ENCODE measurements around the gene DAPK2. TPM values are rescaled to one million over a fixed set of nuclear protein-coding genes. Genes with fewer than 3 reads are reported as not detected.

The DAPK2 gene
- total and polyA plus RNA-seq, 2 of the 13 experiments (the other 11 are each of a cell fraction or from before 2014, with no cell fraction given), result 0.33 to 0.63 TPM

DNA sequence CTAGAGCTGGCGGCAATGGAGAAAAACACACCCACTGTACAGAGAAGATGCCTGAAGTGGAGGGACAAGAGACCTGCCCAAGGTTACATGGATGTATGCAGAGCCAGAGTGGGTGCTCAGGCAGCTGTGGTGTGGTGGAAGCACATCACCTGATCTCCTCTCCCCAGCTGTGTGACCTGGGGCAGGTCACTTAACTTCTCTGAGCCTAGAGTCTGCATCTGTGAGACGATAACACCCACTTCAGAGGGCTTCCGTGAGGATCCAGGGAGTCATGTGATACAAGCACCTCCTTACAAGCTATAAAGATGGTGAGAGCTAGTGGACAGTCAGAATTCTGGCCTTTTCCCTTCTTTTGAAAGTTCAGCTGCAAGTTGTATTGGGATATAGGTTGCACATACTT is 157.5 kb downstream of the DAPK2 start:
- ChIA-PET POLR2A (no interaction called here), CTCF (ENCODE audit: low intra/inter-chr PET ratio, low total read pairs) (no interaction called here)
- intact Hi-C loops (cut with micrococcal nuclease; ENCODE audit: unreplicated experiment), result no loop called here
- Histone ChIP-seq H3K4me1 (ENCODE audit: insufficient read depth, low read length) (peaks cover 6% of the 10 kb centered on the region), H3K27ac (ENCODE audit: extremely low read length, insufficient read depth, low read length) (no peak overlapping the region), H2AFZ (ENCODE audit: low read length) (no peak overlapping the region), H3K9me3 (ENCODE audit: low read length) (no peaks in the 10 kb centered on the region), H3K27me3 (ENCODE audit: control insufficient read depth in 1 of 2, insufficient read depth in 2 of 2, low read length in 2 of 2) (peaks cover 0 to 2% of the 10 kb centered on the region in 2 experiments; a peak in 1 of 5 replicates), H3K79me2 (ENCODE audit: insufficient read depth, low read length) (no peaks in the 10 kb centered on the region), H3K36me3 (replicated peaks in 1 of 2; ENCODE audit: control insufficient read depth in 1 of 2, insufficient read depth in 2 of 2, low read length in 2 of 2) (no peaks in the 10 kb centered on the region), H3K9ac (ENCODE audit: insufficient read depth, low read depth, low read length) (no peak overlapping the region), H4K20me1 (ENCODE audit: insufficient read depth, low read length) (no peaks in the 10 kb centered on the region), H3K4me2 (ENCODE audit: low read depth, low read length) (no peak overlapping the region), H3K4me3 (replicated peaks in 1 of 3; ENCODE audit: insufficient read depth in 1 of 3, low read depth in 2 of 3, low read length in 3 of 3) (no peak overlapping the region)
- WGBS (ENCODE audit: low lambda C conversion rate), result 49% methylated on average over 3 of the region's 3 CpGs
- ATAC-seq (no peak), DNase-seq (ENCODE audit: low spot score) (no peak), FAIRE-seq (no peak)
- in situ Hi-C loops (cut with HindIII; ENCODE audit: extremely low pct_ligation_motif_present, low pct_unique_long_range_greater_than_20kb), result no loop called here
- no TSS peak for BruUV-seq (replicated peaks)
- peak; percentile 90 for TF ChIP-seq ZNF768 (CRISPR knock-in tag; IDR thresholded peaks at IDR 0.05)
- no peak for TF ChIP-seq MIER2 (CRISPR knock-in tag; IDR thresholded peaks at IDR 0.05)
- no peak for TF ChIP-seq ZSCAN22 (CRISPR knock-in tag; IDR thresholded peaks at IDR 0.05)
- TF ChIP-seq ZNF121 (CRISPR knock-in tag; IDR thresholded peaks at IDR 0.05), result no peak

DNA sequence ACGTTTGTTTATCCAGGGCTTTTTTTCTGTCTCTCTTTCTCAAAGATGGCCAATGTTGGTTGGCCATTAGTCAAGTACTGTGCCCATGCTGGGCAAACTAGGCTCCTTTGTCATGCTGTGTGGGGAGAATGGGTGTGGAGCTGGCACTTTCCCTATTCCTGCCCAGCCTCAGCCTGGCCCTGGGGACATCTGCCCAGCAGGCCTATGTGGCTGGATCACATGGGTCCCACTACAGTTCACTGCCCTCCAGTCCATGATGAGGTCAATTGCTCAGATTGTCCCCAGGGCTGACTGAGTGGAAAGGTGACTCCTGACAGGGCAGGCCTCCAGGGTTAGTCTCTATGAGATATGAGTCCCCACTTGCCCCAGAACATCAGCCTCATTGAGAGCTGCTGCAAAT is 158.1 kb downstream of the DAPK2 start:
- ChIA-PET CTCF (ENCODE audit: low intra/inter-chr PET ratio, low total read pairs) (no interaction called here), POLR2A (no interaction called here)
- FAIRE-seq (no peak), DNase-seq (ENCODE audit: low spot score) (no peak), ATAC-seq (no peak)
- WGBS (ENCODE audit: low lambda C conversion rate), result 0% methylated on average over 1 of the region's 1 CpG
- H3K4me3 ChIP-seq (replicated peaks in 1 of 3; ENCODE audit: insufficient read depth in 1 of 3, low read depth in 2 of 3, low read length in 3 of 3), result no peak overlapping the region
- H3K9me3 ChIP-seq (ENCODE audit: low read length), result no peaks in the 10 kb centered on the region
- intact Hi-C loops (cut with micrococcal nuclease; ENCODE audit: unreplicated experiment), result no loop called here
- H3K36me3 ChIP-seq (replicated peaks in 1 of 2; ENCODE audit: control insufficient read depth in 1 of 2, insufficient read depth in 2 of 2, low read length in 2 of 2), result no peaks in the 10 kb centered on the region
- no peak overlapping the region for H3K27ac ChIP-seq (ENCODE audit: extremely low read length, insufficient read depth, low read length)
- no peak overlapping the region for H3K9ac ChIP-seq (ENCODE audit: insufficient read depth, low read depth, low read length)
- H4K20me1 ChIP-seq (ENCODE audit: insufficient read depth, low read length), result no peaks in the 10 kb centered on the region
- no peak overlapping the region for H3K4me2 ChIP-seq (ENCODE audit: low read depth, low read length)
- H3K79me2 ChIP-seq (ENCODE audit: insufficient read depth, low read length), result no peaks in the 10 kb centered on the region
- no TSS peak for BruUV-seq (replicated peaks)
- TF ChIP-seq PAWR (CRISPR knock-in tag; IDR thresholded peaks at IDR 0.05; ENCODE audit: borderline replicate concordance), result no peak
- no peak for TF ChIP-seq TAF15 (IDR thresholded peaks at IDR 0.05; ENCODE audit: low read depth, low read length, poor library complexity, severe bottlenecking)
- TF ChIP-seq ZNF18 (CRISPR knock-in tag; IDR thresholded peaks at IDR 0.05; ENCODE audit: insufficient replicate concordance), result no peak
- no peak for TF ChIP-seq ZNF256 (CRISPR knock-in tag; conservative IDR thresholded peaks at IDR 0.05)
- no peak for TF ChIP-seq DDIT3 (CRISPR knock-in tag; IDR thresholded peaks at IDR 0.05)
- no peak for TF ChIP-seq SP1 (IDR thresholded peaks at IDR 0.05)
- TF ChIP-seq SP1 (CRISPR knock-in tag; IDR thresholded peaks at IDR 0.05), result no peak
- no peak for TF ChIP-seq HNF4G (IDR thresholded peaks at IDR 0.05; ENCODE audit: borderline replicate concordance, low read depth, low read length)
- no peak for TF ChIP-seq HNF4G (CRISPR knock-in tag; IDR thresholded peaks at IDR 0.05; ENCODE audit: borderline replicate concordance, low read depth)
- no peak for TF ChIP-seq ZBTB21 (CRISPR knock-in tag; IDR thresholded peaks at IDR 0.05)
- TF ChIP-seq ONECUT2 (CRISPR knock-in tag; IDR thresholded peaks at IDR 0.05), result no peak
- TF ChIP-seq KDM3A (CRISPR knock-in tag; IDR thresholded peaks at IDR 0.05; ENCODE audit: low read depth), result no peak
- TF ChIP-seq ZNF597 (CRISPR knock-in tag; IDR thresholded peaks at IDR 0.05), result no peak
- no peak for TF ChIP-seq NPAS2 (CRISPR knock-in tag; IDR thresholded peaks at IDR 0.05; ENCODE audit: borderline replicate concordance)
- TF ChIP-seq ZKSCAN1 (IDR thresholded peaks at IDR 0.05; ENCODE audit: low read length), result no peak
- no peak overlapping the region for H2AFZ ChIP-seq (ENCODE audit: low read length)
- H3K4me1 ChIP-seq (ENCODE audit: insufficient read depth, low read length), result peaks cover 6% of the 10 kb centered on the region
- H3K27me3 ChIP-seq (ENCODE audit: control insufficient read depth in 1 of 2, insufficient read depth in 2 of 2, low read length in 2 of 2), result peaks cover 0 to 6% of the 10 kb centered on the region in 2 experiments; a peak in 1 of 5 replicates
- in situ Hi-C loops (cut with HindIII; ENCODE audit: extremely low pct_ligation_motif_present, low pct_unique_long_range_greater_than_20kb), result no loop called here

All from HepG2 (cell line).